Activated naive CD4-positive, alpha-beta T cell treated with anti-CD3 and anti-CD28 coated beads, Interleukin-2, amount 10 ng/mL, durations not matched to agents 7 days and 5 days (primary cell): ENCODE results near the gene WWOX.
A peak's percentile ranks its signal among the peaks of the same experiment; 100 is the strongest.

Experiments used
- CTCF ChIA-PET: fragments of 350-600 bp; sonication (Branson Sonifier 250); formaldehyde crosslinking; loops from one replicate; lab custom pipeline; 2021; ENCODE audit warnings: antibody characterized with exemption; lab: Charles Lee
- DNase-seq: peaks from one replicate; pipeline ENCODE4 v3.0.0-alpha.2; 2020
- H3K27ac Mint-ChIP-seq: one replicate; pipeline ENCODE4 v1.8.0; 2021; ENCODE audit warnings: mild to moderate bottlenecking, moderate library complexity, mixed read lengths
- H3K27me3 Mint-ChIP-seq: one replicate; pipeline ENCODE4 v1.8.0; 2021; ENCODE audit warnings: mild to moderate bottlenecking, mixed read lengths
- H3K36me3 Mint-ChIP-seq: one replicate; pipeline ENCODE4 v1.8.0; 2021; ENCODE audit warnings: mixed read lengths
- H3K4me1 Mint-ChIP-seq: one replicate; pipeline ENCODE4 v1.8.0; 2021; ENCODE audit warnings: mixed read lengths
- H3K4me3 Mint-ChIP-seq: one replicate; pipeline ENCODE4 v1.8.0; 2021; ENCODE audit warnings: mild to moderate bottlenecking, moderate library complexity, mixed read lengths
- H3K9me3 Mint-ChIP-seq: one replicate; pipeline ENCODE4 v1.8.0; 2021; ENCODE audit warnings: mixed read lengths

Gene WWOX

GRCh38 chr16:78487471-78487870 is 388.0 kb downstream of the WWOX start:
- Mint-ChIP-seq H3K27me3 (no peaks in the 10 kb centered on the region), H3K27ac (no peak overlapping the region), H3K4me1 (no peaks in the 10 kb centered on the region), H3K4me3 (no peak overlapping the region), H3K9me3 (no peaks in the 10 kb centered on the region), H3K36me3 (no peaks in the 10 kb centered on the region)
- DNase-seq: no peak
- CTCF ChIA-PET: no interaction called here

GRCh38 chr16:78489072-78489471 is 389.6 kb downstream of the WWOX start:
- Mint-ChIP-seq H3K4me3 (no peak overlapping the region), H3K36me3 (no peaks in the 10 kb centered on the region), H3K4me1 (no peaks in the 10 kb centered on the region), H3K27ac (no peak overlapping the region), H3K9me3 (no peaks in the 10 kb centered on the region), H3K27me3 (no peaks in the 10 kb centered on the region)
- CTCF ChIA-PET: interaction anchor here (0.6 to 1.1 kb wide), 2 partner anchors 11 to 41 kb away, joined by 3 read pairs; no protein-coding TSS in a partner anchor
- DNase-seq: no peak

GRCh38 chr16:78489631-78490030 is 390.2 kb downstream of the WWOX start:
- Mint-ChIP-seq H3K36me3 (no peaks in the 10 kb centered on the region), H3K4me1 (no peaks in the 10 kb centered on the region), H3K9me3 (no peaks in the 10 kb centered on the region), H3K27ac (no peak overlapping the region), H3K27me3 (no peaks in the 10 kb centered on the region), H3K4me3 (no peak overlapping the region)
- no peak for DNase-seq
- CTCF ChIA-PET: interaction anchor here (1.1 kb wide), 1 partner anchor 11 kb away, joined by 3 read pairs; no protein-coding TSS in a partner anchor

- DNase-seq: no peak
- no peak overlapping the region for H3K27ac Mint-ChIP-seq
- CTCF ChIA-PET: no interaction called here
- H3K27me3 Mint-ChIP-seq: no peaks in the 10 kb centered on the region
- H3K4me1 Mint-ChIP-seq: no peaks in the 10 kb centered on the region
- no peaks in the 10 kb centered on the region for H3K9me3 Mint-ChIP-seq
- no peaks in the 10 kb centered on the region for H3K36me3 Mint-ChIP-seq
- H3K4me3 Mint-ChIP-seq: no peak overlapping the region
Measured at GRCh38 chr16:78490431-78490830, 391.0 kb downstream of the WWOX start.

GRCh38 chr16:78490847-78491246 is 391.4 kb downstream of the WWOX start:
- H3K36me3 Mint-ChIP-seq: no peaks in the 10 kb centered on the region
- H3K4me1 Mint-ChIP-seq: no peaks in the 10 kb centered on the region
- no peaks in the 10 kb centered on the region for H3K27me3 Mint-ChIP-seq
- no peak overlapping the region for H3K27ac Mint-ChIP-seq
- H3K4me3 Mint-ChIP-seq: no peak overlapping the region
- no peak for DNase-seq
- H3K9me3 Mint-ChIP-seq: no peaks in the 10 kb centered on the region
- CTCF ChIA-PET: no interaction called here

- no peaks in the 10 kb centered on the region for H3K9me3 Mint-ChIP-seq
- no peak overlapping the region for H3K4me3 Mint-ChIP-seq
- no peaks in the 10 kb centered on the region for H3K27me3 Mint-ChIP-seq
- no peak overlapping the region for H3K27ac Mint-ChIP-seq
- no peaks in the 10 kb centered on the region for H3K36me3 Mint-ChIP-seq
- H3K4me1 Mint-ChIP-seq: no peaks in the 10 kb centered on the region
- CTCF ChIA-PET: interaction anchor here (0.9 kb wide), 1 partner anchor 15 kb away, joined by 3 read pairs; no protein-coding TSS in a partner anchor
- DNase-seq: no peak
Measured at GRCh38 chr16:78493573-78493972, 394.1 kb downstream of the WWOX start.

GRCh38 chr16:78494105-78494504 is 394.7 kb downstream of the WWOX start:
- CTCF ChIA-PET: no interaction called here
- H3K27me3 Mint-ChIP-seq: no peaks in the 10 kb centered on the region

GRCh38 chr16:78494674-78495073 is 395.2 kb downstream of the WWOX start:
- Mint-ChIP-seq H3K36me3 (no peaks in the 10 kb centered on the region), H3K4me1 (no peaks in the 10 kb centered on the region), H3K27me3 (no peaks in the 10 kb centered on the region), H3K27ac (no peak overlapping the region), H3K4me3 (no peak overlapping the region), H3K9me3 (no peaks in the 10 kb centered on the region)
- CTCF ChIA-PET: no interaction called here
- no peak for DNase-seq

More at GRCh38 chr16:78494105-78494504, 394.7 kb downstream of the WWOX start:
- no peak overlapping the region for H3K4me3 Mint-ChIP-seq
- no peaks in the 10 kb centered on the region for H3K9me3 Mint-ChIP-seq
- H3K36me3 Mint-ChIP-seq: no peaks in the 10 kb centered on the region
- H3K27ac Mint-ChIP-seq: no peak overlapping the region
- no peaks in the 10 kb centered on the region for H3K4me1 Mint-ChIP-seq
- DNase-seq: no peak

- CTCF ChIA-PET: no interaction called here
- Mint-ChIP-seq H3K4me1 (no peaks in the 10 kb centered on the region), H3K36me3 (no peaks in the 10 kb centered on the region), H3K27me3 (no peaks in the 10 kb centered on the region), H3K4me3 (no peak overlapping the region), H3K9me3 (no peaks in the 10 kb centered on the region), H3K27ac (no peak overlapping the region)
- DNase-seq: no peak
Measured at GRCh38 chr16:78496189-78496588, 396.7 kb downstream of the WWOX start.

GRCh38 chr16:78499399-78499798 is 399.9 kb downstream of the WWOX start:
- Mint-ChIP-seq H3K27ac (no peak overlapping the region), H3K9me3 (no peaks in the 10 kb centered on the region), H3K4me1 (no peaks in the 10 kb centered on the region), H3K36me3 (no peaks in the 10 kb centered on the region), H3K27me3 (no peaks in the 10 kb centered on the region), H3K4me3 (no peak overlapping the region)
- DNase-seq: no peak
- CTCF ChIA-PET: interaction anchor here (0.6 kb wide), 1 partner anchor 177 kb away, joined by 3 read pairs; no protein-coding TSS in a partner anchor

- no peak overlapping the region for H3K27ac Mint-ChIP-seq
- no peaks in the 10 kb centered on the region for H3K27me3 Mint-ChIP-seq
- DNase-seq: no peak
- CTCF ChIA-PET: interaction anchor here (0.6 kb wide), 1 partner anchor 199 kb away, joined by 3 read pairs; no protein-coding TSS in a partner anchor
- H3K9me3 Mint-ChIP-seq: no peaks in the 10 kb centered on the region
- H3K36me3 Mint-ChIP-seq: no peaks in the 10 kb centered on the region
- H3K4me3 Mint-ChIP-seq: no peak overlapping the region
- H3K4me1 Mint-ChIP-seq: no peaks in the 10 kb centered on the region
Measured at GRCh38 chr16:78500659-78501270, 401.3 kb downstream of the WWOX start.

GRCh38 chr16:78501744-78502143 is 402.3 kb downstream of the WWOX start:
- no peaks in the 10 kb centered on the region for H3K9me3 Mint-ChIP-seq
- CTCF ChIA-PET: no interaction called here

GRCh38 chr16:78502812-78503350 is 403.4 kb downstream of the WWOX start:
- Mint-ChIP-seq H3K9me3 (no peaks in the 10 kb centered on the region), H3K36me3 (no peaks in the 10 kb centered on the region), H3K27me3 (no peaks in the 10 kb centered on the region), H3K4me3 (no peak overlapping the region), H3K4me1 (no peaks in the 10 kb centered on the region), H3K27ac (no peak overlapping the region)
- CTCF ChIA-PET: interaction anchor here (0.6 kb wide), 1 partner anchor 8 kb away, joined by 3 read pairs; no protein-coding TSS in a partner anchor
- no peak for DNase-seq

More at GRCh38 chr16:78501744-78502143, 402.3 kb downstream of the WWOX start:
- no peaks in the 10 kb centered on the region for H3K4me1 Mint-ChIP-seq
- no peak overlapping the region for H3K4me3 Mint-ChIP-seq
- no peaks in the 10 kb centered on the region for H3K36me3 Mint-ChIP-seq
- no peak overlapping the region for H3K27ac Mint-ChIP-seq
- no peaks in the 10 kb centered on the region for H3K27me3 Mint-ChIP-seq
- no peak for DNase-seq

GRCh38 chr16:78503602-78504001 is 404.1 kb downstream of the WWOX start:
- CTCF ChIA-PET: interaction anchor here (0.7 to 1.9 kb wide), 6 partner anchors 9 to 1098 kb away, joined by 3 to 9 read pairs (median 3); no protein-coding TSS in a partner anchor
- H3K27ac Mint-ChIP-seq: no peak overlapping the region
- DNase-seq: peak; percentile 54
- H3K27me3 Mint-ChIP-seq: no peaks in the 10 kb centered on the region
- no peaks in the 10 kb centered on the region for H3K36me3 Mint-ChIP-seq
- no peaks in the 10 kb centered on the region for H3K4me1 Mint-ChIP-seq
- H3K9me3 Mint-ChIP-seq: no peaks in the 10 kb centered on the region
- no peak overlapping the region for H3K4me3 Mint-ChIP-seq

- Mint-ChIP-seq H3K4me3 (no peak overlapping the region), H3K9me3 (no peaks in the 10 kb centered on the region), H3K27me3 (no peaks in the 10 kb centered on the region), H3K36me3 (no peaks in the 10 kb centered on the region), H3K27ac (no peak overlapping the region), H3K4me1 (no peaks in the 10 kb centered on the region)
- CTCF ChIA-PET: interaction anchor here (0.7 to 1.9 kb wide), 7 partner anchors 8 to 1865 kb away, joined by 3 to 9 read pairs (median 3); no protein-coding TSS in a partner anchor
- no peak for DNase-seq
Measured at GRCh38 chr16:78504401-78504851, 405.0 kb downstream of the WWOX start.
